Lung (tissue), 12 donors: ENCODE results near the gene KLHL21. TPM values are rescaled to one million over a fixed set of nuclear protein-coding genes. Genes with fewer than 3 reads are reported as not detected.
A peak's percentile ranks its signal among the peaks of the same experiment; 100 is the strongest.
"Not testable (repeated sequence)": the region's sequence is repeated elsewhere in the genome, so short reads cannot be mapped to it uniquely, and the experiment has no call there.

Experiments
- ATAC-seq: fragments of 200-7000 bp; cut with Tn5 transposase; one replicate; pipeline ENCODE4 v1.9.1; 2020; ENCODE audit warnings: moderate number of reproducible peaks; ENCODE audit not compliant: insufficient read depth, low FRiP score
- DNase-seq, 3 donors: peaks; one replicate each; pipeline ENCODE4 v3.0.0-alpha.2; 2013 to 2017
- H3K27ac ChIP-seq, 2 donors: one replicate each; pipeline ENCODE4 v1.5.1; 2013; ENCODE audit warnings: mild to moderate bottlenecking in 2 of 2, moderate library complexity in 2 of 2, control low read depth in 1 of 2, inconsistent platforms in 1 of 2, low read depth in 1 of 2, low read length in 1 of 2
- H3K27me3 ChIP-seq, 3 donors: one replicate each; pipeline ENCODE4 v1.5.1; 2013; ENCODE audit warnings: low read length in 2 of 3; ENCODE audit not compliant: control insufficient read depth in 3 of 3, insufficient read depth in 3 of 3
- H3K36me3 ChIP-seq, 4 donors: one replicate each; pipeline ENCODE4 v1.5.1; 2013; ENCODE audit warnings: low read length in 4 of 4, mild to moderate bottlenecking in 1 of 4, moderate library complexity in 1 of 4; ENCODE audit not compliant: control insufficient read depth in 4 of 4, insufficient read depth in 4 of 4
- H3K4me1 ChIP-seq, 5 donors: one replicate each; pipeline ENCODE4 v1.5.1; 2013; ENCODE audit warnings: low read length in 5 of 5, mild to moderate bottlenecking in 2 of 5, moderate library complexity in 1 of 5; ENCODE audit not compliant: control insufficient read depth in 5 of 5, insufficient read depth in 5 of 5
- H3K4me3 ChIP-seq: one replicate; pipeline ENCODE4 v1.5.1; 2013; ENCODE audit warnings: mild to moderate bottlenecking, control low read depth, moderate library complexity
- H3K9ac ChIP-seq, 2 donors: one replicate each; pipeline ENCODE4 v1.5.1; 2013; ENCODE audit warnings: low read length in 2 of 2, control low read depth in 1 of 2; ENCODE audit not compliant: insufficient read depth in 1 of 2
- H3K9me3 ChIP-seq, 4 donors: one replicate each; pipeline ENCODE4 v1.5.1; 2013; ENCODE audit warnings: low read length in 3 of 4, mild to moderate bottlenecking in 1 of 4, moderate library complexity in 1 of 4; ENCODE audit not compliant: control insufficient read depth in 4 of 4, insufficient read depth in 3 of 4
- whole genome bisulfite sequencing, 2 donors: extraction: QIAGEN DNeasy Blood & Tissue Kit; methylation state at CpG; one replicate each; pipeline ENCODE4 v1.1.7; 2013; 5-methylcytosine and 5-hydroxymethylcytosine counted together
- polyA plus RNA-seq, 2 donors: library from polyadenylated mRNA; stranded (reverse); fragments of 200-250 nt; gene quantifications; one replicate each; pipeline ENCODE4 v1.2.1, GENCODE V29; 2013
- total RNA-seq, 2 donors: library from RNA; depleted of rRNA in 1 of 2; stranded (reverse); fragments of >200 nt in 1 of 2; gene quantifications; one replicate each; pipeline ENCODE4 v1.2.1, GENCODE V29; 2014 to 2021
- TF ChIP-seq, protein P1 (sequence below): IDR thresholded peaks from 2 replicates; pipeline ENCODE4 v1.5.1; 2012; ENCODE audit warnings: mild to moderate bottlenecking; ENCODE audit errors: control extremely low read depth, extremely low read depth
- donor health status: control.
- donor health status: control.
- donor health status: Bipolar disorder and iron deficiency.
- donor health status: healthy.
- donor health status: DM: yes; HTN: yes; CAD: no.

The KLHL21 gene
- total and polyA plus RNA-seq, 4 donors: 9.2 to 31.3 (median 19.7) TPM

DNA sequence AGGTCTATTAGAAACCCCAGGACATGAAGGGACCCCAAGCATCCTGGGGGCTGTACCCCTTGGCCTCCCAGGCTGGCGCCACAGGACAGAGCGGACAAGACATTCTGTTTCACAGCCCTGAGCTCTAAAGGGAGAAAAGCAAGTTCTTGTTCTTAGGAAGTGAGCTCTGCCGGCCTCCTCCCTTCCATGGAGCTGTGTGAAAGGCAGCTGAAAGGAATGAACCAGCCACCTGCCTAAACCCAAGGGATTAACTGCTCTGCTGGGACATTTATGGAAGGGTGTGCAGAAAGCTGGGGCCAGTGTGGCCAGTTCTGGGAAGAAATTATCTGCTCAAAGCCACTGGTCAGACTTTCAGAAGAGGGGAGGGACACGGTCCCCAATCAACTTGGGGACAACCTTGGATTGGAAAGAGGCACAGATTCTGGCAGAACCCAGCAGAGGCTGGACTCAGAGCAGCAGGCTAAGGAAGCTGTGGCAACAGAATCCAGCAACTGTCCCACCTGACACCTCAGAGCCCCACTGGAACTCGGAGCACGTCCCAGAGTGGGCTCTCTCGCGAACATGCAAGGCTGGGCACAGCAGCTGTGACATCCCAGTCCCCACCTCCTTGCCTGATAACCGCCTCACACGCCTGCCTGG lies 2.1 kb downstream of the KLHL21 start:
- Histone ChIP-seq H3K9me3 (no peaks in the 10 kb centered on the region), H3K36me3 (peaks cover 0 to 30% (median 16%) of the 10 kb centered on the region in 4 donors), H3K4me3 (peak overlapping the region; percentile 95), H3K4me1 (peaks cover 3 to 30% (median 16%) of the 10 kb centered on the region in 5 donors), H3K27ac (peak overlapping the region; percentile 94 to 95), H3K27me3 (no peaks in the 10 kb centered on the region), H3K9ac (peak overlapping the region; percentile 1 to 63)
- ATAC-seq (no peak), DNase-seq (no peak)
- 16 to 18% methylated on average over 10 of the region's 10 CpGs for WGBS, 2 donors
- TF ChIP-seq, protein P1, sequence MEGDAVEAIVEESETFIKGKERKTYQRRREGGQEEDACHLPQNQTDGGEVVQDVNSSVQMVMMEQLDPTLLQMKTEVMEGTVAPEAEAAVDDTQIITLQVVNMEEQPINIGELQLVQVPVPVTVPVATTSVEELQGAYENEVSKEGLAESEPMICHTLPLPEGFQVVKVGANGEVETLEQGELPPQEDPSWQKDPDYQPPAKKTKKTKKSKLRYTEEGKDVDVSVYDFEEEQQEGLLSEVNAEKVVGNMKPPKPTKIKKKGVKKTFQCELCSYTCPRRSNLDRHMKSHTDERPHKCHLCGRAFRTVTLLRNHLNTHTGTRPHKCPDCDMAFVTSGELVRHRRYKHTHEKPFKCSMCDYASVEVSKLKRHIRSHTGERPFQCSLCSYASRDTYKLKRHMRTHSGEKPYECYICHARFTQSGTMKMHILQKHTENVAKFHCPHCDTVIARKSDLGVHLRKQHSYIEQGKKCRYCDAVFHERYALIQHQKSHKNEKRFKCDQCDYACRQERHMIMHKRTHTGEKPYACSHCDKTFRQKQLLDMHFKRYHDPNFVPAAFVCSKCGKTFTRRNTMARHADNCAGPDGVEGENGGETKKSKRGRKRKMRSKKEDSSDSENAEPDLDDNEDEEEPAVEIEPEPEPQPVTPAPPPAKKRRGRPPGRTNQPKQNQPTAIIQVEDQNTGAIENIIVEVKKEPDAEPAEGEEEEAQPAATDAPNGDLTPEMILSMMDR: no peak

DNA sequence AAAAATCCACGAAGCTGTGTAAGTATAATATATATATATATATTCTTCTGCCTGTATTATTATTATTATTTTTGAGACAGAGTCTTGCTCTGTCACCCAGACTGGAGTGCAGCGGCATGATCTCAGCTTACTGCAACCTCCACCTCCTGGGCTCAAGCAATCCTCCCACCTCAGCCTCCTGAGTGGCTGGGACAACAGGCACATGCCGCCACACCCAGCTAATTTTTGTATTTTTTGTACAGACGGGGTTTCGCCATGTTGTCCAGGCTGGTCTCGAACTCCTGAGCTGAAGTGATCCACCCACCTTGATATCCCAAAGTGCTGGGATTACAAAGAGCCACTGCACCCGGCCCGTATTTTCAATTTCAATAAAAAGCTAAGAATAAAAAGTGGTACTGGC lies 2.7 kb downstream of the KLHL21 start:
- not testable (repeated sequence) for ATAC-seq
- 34 to 57% methylated on average over 8 of the region's 8 CpGs for WGBS, 2 donors
- peaks cover 3 to 26% (median 16%) of the 10 kb centered on the region in 5 donors for H3K4me1 ChIP-seq

DNA sequence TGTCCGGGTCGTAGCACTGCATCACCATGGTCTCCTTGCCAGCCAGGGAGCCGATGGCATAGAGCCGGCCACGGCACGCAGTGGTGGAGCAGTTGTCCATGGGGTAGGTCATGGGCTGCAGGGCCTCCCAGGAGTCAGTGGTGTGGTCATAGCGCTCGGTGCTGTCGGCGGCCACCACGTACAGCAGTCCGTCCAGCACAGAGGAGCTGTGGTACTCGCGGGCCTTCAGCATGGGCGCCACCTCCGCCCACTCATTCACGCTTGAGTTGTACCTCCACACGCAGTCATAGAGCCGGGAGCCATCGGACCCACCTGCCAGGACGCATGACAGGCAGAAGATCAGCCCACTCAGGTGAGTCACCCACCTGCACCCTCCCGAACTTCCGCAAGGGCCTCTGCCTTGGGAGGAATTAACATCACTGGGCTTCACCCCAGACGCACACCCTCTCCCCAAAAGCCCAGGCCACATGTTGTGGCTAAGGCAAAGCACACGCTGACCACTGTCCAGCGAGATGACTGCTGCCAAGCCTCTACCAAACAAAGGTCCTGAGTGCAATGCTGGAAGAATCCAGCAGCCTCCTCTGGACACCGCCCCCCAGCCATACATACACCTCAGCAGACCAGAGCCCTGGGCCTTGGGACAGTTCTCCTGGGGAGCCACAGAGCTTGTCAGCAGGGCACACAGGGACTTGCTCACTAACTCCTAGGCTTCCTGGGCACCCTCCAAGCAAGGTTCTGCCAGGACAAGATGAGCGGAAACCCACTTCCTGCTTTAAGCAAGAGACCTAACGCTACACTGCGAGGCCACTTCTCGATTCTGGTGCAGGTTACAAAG lies 3.3 kb downstream of the KLHL21 start:
- peaks cover 0 to 36% (median 18%) of the 10 kb centered on the region in 4 donors for H3K36me3 ChIP-seq

More for the DNA sequence above, 2.7 kb downstream of the KLHL21 start:
- H3K27ac ChIP-seq: peak overlapping the region in 1 of 2 donors; percentile 95
- not testable (repeated sequence) for DNase-seq, H3K9ac ChIP-seq, H3K9me3 ChIP-seq, H3K4me3 ChIP-seq, H3K27me3 ChIP-seq
- peaks cover 0 to 35% (median 17%) of the 10 kb centered on the region in 4 donors for H3K36me3 ChIP-seq

More for the DNA sequence above, 3.3 kb downstream of the KLHL21 start:
- TF ChIP-seq, protein P1: no peak
- 69 to 76% methylated on average over 31 of the region's 31 CpGs for WGBS, 2 donors
- H3K27ac ChIP-seq: peak overlapping the region in 1 of 2 donors; percentile 73
- ATAC-seq (no peak), DNase-seq (no peak)
- H3K9me3 ChIP-seq: no peaks in the 10 kb centered on the region
- no peaks in the 10 kb centered on the region for H3K27me3 ChIP-seq
- no peak overlapping the region for H3K9ac ChIP-seq
- H3K4me1 ChIP-seq: peaks cover 0 to 20% (median 13%) of the 10 kb centered on the region in 5 donors
- H3K4me3 ChIP-seq: no peak overlapping the region
